Lung (tissue), 12 donors: ENCODE data around the gene MOB3B. TPM values are rescaled to one million over a fixed set of nuclear protein-coding genes. Genes with fewer than 3 reads are reported as not detected.

Source experiments
- ATAC-seq: fragments of 200-7000 bp; cut with Tn5 transposase; one replicate; pipeline ENCODE4 v1.9.1; 2020; ENCODE audit warnings: moderate number of reproducible peaks; ENCODE audit not compliant: insufficient read depth, low FRiP score
- DNase-seq, 3 donors: peaks; one replicate each; pipeline ENCODE4 v3.0.0-alpha.2; 2013 to 2017
- H3K27ac ChIP-seq, 2 donors: one replicate each; pipeline ENCODE4 v1.5.1; 2013; ENCODE audit warnings: mild to moderate bottlenecking in 2 of 2, moderate library complexity in 2 of 2, control low read depth in 1 of 2, inconsistent platforms in 1 of 2, low read depth in 1 of 2, low read length in 1 of 2
- H3K27me3 ChIP-seq, 3 donors: one replicate each; pipeline ENCODE4 v1.5.1; 2013; ENCODE audit warnings: low read length in 2 of 3; ENCODE audit not compliant: control insufficient read depth in 3 of 3, insufficient read depth in 3 of 3
- H3K36me3 ChIP-seq, 4 donors: one replicate each; pipeline ENCODE4 v1.5.1; 2013; ENCODE audit warnings: low read length in 4 of 4, mild to moderate bottlenecking in 1 of 4, moderate library complexity in 1 of 4; ENCODE audit not compliant: control insufficient read depth in 4 of 4, insufficient read depth in 4 of 4
- H3K4me1 ChIP-seq, 5 donors: one replicate each; pipeline ENCODE4 v1.5.1; 2013; ENCODE audit warnings: low read length in 5 of 5, mild to moderate bottlenecking in 2 of 5, moderate library complexity in 1 of 5; ENCODE audit not compliant: control insufficient read depth in 5 of 5, insufficient read depth in 5 of 5
- H3K4me3 ChIP-seq: one replicate; pipeline ENCODE4 v1.5.1; 2013; ENCODE audit warnings: mild to moderate bottlenecking, control low read depth, moderate library complexity
- H3K9ac ChIP-seq, 2 donors: one replicate each; pipeline ENCODE4 v1.5.1; 2013; ENCODE audit warnings: low read length in 2 of 2, control low read depth in 1 of 2; ENCODE audit not compliant: insufficient read depth in 1 of 2
- H3K9me3 ChIP-seq, 4 donors: one replicate each; pipeline ENCODE4 v1.5.1; 2013; ENCODE audit warnings: low read length in 3 of 4, mild to moderate bottlenecking in 1 of 4, moderate library complexity in 1 of 4; ENCODE audit not compliant: control insufficient read depth in 4 of 4, insufficient read depth in 3 of 4
- WGBS, 2 donors: extraction: QIAGEN DNeasy Blood & Tissue Kit; methylation state at CpG; one replicate each; pipeline ENCODE4 v1.1.7; 2013; 5-methylcytosine and 5-hydroxymethylcytosine counted together
- polyA plus RNA-seq, 2 donors: library from polyadenylated mRNA; stranded (reverse); fragments of 200-250 nt; gene quantifications; one replicate each; pipeline ENCODE4 v1.2.1, GENCODE V29; 2013
- total RNA-seq, 2 donors: library from RNA; depleted of rRNA in 1 of 2; stranded (reverse); fragments of >200 nt in 1 of 2; gene quantifications; one replicate each; pipeline ENCODE4 v1.2.1, GENCODE V29; 2014 to 2021
- TF ChIP-seq, protein P1 (sequence below): IDR thresholded peaks from 2 replicates; pipeline ENCODE4 v1.5.1; 2012; ENCODE audit warnings: mild to moderate bottlenecking; ENCODE audit errors: control extremely low read depth, extremely low read depth
- donor health status: control.
- donor health status: control.
- donor health status: Bipolar disorder and iron deficiency.
- donor health status: healthy.
- donor health status: DM: yes; HTN: yes; CAD: no.

Gene MOB3B
- total and polyA plus RNA-seq, 4 donors, result 1.6 to 12.9 (median 6.4) TPM

DNA sequence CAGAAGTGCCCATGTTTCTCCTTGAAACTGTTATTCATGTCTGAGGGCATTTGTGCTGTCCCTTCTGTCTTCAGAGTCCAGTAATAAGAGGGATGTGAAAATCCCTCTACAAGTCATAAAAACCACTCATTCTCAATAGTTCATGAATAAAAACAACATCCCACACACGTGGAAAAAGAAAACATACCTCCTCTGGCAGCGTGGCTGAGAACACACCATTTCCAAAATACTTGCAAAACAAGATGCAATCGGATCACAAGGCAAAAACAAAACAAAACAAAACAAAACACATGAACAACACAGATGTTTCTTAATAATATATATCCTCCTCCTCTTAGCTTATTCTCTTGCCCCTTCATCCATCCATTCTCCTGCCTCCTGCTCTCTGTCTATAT lies 161.7 kb downstream of the MOB3B start:
- no peaks in the 10 kb centered on the region for H3K9me3 ChIP-seq
- H3K9ac ChIP-seq, result no peak overlapping the region
- DNase-seq, result no peak
- peaks cover 0 to 63% (median 32%) of the 10 kb centered on the region in 5 donors for H3K4me1 ChIP-seq
- no peak overlapping the region for H3K27ac ChIP-seq
- H3K36me3 ChIP-seq, result no peaks in the 10 kb centered on the region
- H3K4me3 ChIP-seq, result no peak overlapping the region
- no peak for ATAC-seq
- WGBS, 2 donors, result 53 to 78% methylated on average over 3 of the region's 3 CpGs
- TF ChIP-seq, protein P1, sequence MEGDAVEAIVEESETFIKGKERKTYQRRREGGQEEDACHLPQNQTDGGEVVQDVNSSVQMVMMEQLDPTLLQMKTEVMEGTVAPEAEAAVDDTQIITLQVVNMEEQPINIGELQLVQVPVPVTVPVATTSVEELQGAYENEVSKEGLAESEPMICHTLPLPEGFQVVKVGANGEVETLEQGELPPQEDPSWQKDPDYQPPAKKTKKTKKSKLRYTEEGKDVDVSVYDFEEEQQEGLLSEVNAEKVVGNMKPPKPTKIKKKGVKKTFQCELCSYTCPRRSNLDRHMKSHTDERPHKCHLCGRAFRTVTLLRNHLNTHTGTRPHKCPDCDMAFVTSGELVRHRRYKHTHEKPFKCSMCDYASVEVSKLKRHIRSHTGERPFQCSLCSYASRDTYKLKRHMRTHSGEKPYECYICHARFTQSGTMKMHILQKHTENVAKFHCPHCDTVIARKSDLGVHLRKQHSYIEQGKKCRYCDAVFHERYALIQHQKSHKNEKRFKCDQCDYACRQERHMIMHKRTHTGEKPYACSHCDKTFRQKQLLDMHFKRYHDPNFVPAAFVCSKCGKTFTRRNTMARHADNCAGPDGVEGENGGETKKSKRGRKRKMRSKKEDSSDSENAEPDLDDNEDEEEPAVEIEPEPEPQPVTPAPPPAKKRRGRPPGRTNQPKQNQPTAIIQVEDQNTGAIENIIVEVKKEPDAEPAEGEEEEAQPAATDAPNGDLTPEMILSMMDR, result no peak
- no peaks in the 10 kb centered on the region for H3K27me3 ChIP-seq

DNA sequence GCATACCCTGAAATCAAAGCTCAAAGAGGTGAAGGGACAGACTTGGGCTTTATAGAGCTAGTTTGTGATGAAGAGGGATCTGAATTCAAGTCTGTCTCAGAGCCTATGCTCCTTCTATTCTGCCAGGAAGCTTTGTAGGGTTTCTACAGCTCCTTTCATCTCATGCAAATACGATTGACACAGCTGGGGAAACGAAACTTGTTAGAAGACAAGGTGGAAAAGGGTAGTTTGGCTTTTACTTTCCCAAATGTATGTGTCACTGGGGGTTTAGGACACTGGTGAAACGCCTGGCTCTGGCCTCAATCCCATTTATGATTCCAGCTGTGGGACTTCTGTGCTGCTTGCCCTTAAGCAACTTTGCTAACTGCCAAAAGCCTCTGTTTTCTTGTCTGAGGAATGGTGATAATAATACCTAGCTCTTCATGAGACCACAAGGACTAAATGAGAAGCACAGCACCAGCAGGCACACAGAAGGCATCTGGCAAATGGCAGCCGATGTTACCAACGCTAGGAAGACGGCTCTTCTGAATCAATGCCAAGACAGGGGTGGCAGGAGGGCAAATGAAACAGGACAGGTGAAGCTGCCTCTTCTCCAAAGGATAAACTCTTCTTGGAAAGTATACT lies 162.3 kb downstream of the MOB3B start:
- no peak overlapping the region for H3K9ac ChIP-seq
- DNase-seq, result no peak
- no peaks in the 10 kb centered on the region for H3K27me3 ChIP-seq
- 69 to 74% methylated on average over 6 of the region's 6 CpGs for WGBS, 2 donors
- TF ChIP-seq, protein P1, result no peak
- peak overlapping the region in 1 of 2 donors; percentile 10 for H3K27ac ChIP-seq
- peaks cover 0 to 63% (median 27%) of the 10 kb centered on the region in 5 donors for H3K4me1 ChIP-seq
- H3K4me3 ChIP-seq, result no peak overlapping the region
- H3K9me3 ChIP-seq, result no peaks in the 10 kb centered on the region
- no peak for ATAC-seq
- no peaks in the 10 kb centered on the region for H3K36me3 ChIP-seq

DNA sequence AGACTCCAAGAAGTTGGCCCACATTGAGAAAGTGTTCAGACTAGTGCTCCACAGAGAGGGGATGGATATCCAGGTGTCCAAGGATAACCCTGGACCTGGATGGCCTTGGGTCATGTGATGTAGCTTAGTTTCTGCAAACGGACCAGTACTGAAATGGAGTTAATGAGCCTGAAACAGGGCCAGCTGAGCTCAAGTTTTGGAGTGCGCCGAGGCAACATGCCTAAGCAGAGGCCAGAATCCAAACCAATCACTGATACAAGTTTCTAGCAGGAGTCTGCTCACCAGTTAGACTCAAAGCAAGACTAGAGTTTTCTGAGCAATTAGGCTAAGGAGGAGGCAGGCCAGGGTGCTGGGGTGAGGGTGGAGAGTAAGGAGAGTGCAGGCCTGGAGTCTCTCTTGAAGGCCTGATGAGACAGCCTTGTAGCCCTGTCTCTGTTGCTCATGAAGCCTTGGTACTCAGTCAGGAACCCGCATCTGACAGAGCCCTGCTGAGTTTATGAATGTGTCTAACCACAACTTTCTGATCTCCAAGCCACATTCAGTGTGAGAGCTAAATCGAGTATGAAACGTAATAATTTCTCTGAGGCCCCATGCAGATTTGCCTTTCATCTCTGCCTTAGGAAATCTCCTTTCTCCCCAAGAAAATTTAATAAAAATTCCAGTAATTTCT lies 163.8 kb downstream of the MOB3B start:
- H3K27me3 ChIP-seq, result no peaks in the 10 kb centered on the region
- no peaks in the 10 kb centered on the region for H3K36me3 ChIP-seq
- H3K27ac ChIP-seq, result peak overlapping the region in 1 of 2 donors; percentile 18
- no peaks in the 10 kb centered on the region for H3K9me3 ChIP-seq
- H3K9ac ChIP-seq, result peak overlapping the region in 1 of 2 donors; percentile 1
- 64 to 65% methylated on average over 6 of the region's 6 CpGs for WGBS, 2 donors
- DNase-seq (no peak), ATAC-seq (no peak)
- H3K4me1 ChIP-seq, result peaks cover 0 to 50% (median 17%) of the 10 kb centered on the region in 5 donors
- TF ChIP-seq, protein P1, result no peak
- H3K4me3 ChIP-seq, result no peak overlapping the region
